HG02678 (cell line): ENCODE measurements around the gene ECHDC1.
"Not testable (repeated sequence)": the region's sequence is repeated elsewhere in the genome, so short reads cannot be mapped to it uniquely, and the experiment has no call there.

ENCODE experiments used
- ATAC-seq: cut with Tn5 transposase; IDR thresholded peaks from one replicate; pipeline ENCODE4 v1.9.1; 2021; ENCODE audit warnings: mild to moderate bottlenecking, moderate library complexity; ENCODE audit not compliant: unreplicated experiment

The ECHDC1 gene, protein sequence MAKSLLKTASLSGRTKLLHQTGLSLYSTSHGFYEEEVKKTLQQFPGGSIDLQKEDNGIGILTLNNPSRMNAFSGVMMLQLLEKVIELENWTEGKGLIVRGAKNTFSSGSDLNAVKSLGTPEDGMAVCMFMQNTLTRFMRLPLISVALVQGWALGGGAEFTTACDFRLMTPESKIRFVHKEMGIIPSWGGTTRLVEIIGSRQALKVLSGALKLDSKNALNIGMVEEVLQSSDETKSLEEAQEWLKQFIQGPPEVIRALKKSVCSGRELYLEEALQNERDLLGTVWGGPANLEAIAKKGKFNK

GRCh38 chr6:127342946-127343808 lies at the start of gene ECHDC1:
TSS of gene ECHDC1 (minus strand) at chr6:127343609. CDS start at chr6:127331028, 12,581 bp downstream.
- ATAC-seq, result peak; percentile 75

DNA sequence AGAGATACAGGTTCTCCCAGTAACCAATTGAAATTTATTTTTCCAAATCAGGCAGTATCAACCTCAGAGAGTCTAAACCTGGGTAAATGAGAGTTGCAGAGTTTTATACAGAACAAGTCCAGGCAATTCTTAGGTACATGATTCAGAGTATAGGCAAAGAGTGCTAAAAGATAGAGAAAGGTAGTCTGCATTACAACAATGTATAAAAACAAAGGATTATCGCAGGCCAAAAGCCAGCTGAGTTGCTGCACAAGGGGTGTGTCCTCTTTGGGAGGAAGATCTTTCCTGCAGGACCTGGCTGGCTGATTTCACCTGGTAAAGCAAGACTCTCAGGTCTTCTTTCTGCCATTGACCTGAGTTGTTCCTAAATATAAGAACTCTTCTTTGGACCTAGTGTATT lies 48.9 kb upstream of the ECHDC1 start:
- no peak for ATAC-seq

GRCh38 chr6:127391094-127391953 lies 47.9 kb upstream of the ECHDC1 start:
- no peak for ATAC-seq

GRCh38 chr6:127389706-127390105 lies 46.3 kb upstream of the ECHDC1 start:
- no peak for ATAC-seq

DNA sequence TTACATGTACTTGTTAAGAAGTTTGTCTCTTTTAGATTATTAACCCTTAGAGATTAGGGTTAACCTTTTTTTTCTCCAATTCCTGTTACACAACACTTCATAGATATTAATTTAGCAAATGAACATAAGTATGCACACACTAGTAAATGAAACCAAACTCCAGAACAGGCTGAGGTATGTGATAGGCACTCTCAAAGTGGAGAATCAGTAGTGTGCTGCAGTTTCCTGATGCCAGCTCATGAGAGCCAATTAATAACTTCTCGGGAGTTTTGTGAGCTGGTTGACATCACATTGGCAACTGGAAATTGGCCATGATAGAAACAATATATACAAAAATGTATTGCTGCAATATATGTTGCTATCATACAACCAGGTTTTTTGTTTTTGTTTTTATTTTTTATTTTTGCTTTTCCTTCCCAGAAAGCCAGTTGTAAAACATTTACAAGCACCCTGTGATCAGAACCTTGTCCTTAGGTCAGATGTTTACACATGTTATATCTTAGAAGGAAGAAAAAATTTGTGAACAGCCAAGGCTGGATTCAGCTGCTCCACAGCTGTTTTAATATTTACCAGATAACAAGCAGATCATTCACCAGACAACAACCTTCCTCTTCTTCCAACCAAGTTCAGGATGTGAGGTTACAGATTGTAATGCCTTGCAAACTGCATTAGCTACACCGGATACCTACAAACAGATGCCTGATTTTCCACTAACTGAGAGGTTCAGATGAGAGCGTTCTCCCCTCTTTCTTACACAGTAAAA lies 42.4 kb upstream of the ECHDC1 start:
- ATAC-seq, result no peak

GRCh38 chr6:127384848-127385247 lies 41.4 kb upstream of the ECHDC1 start:
- ATAC-seq, result not testable (repeated sequence)

- ATAC-seq, result no peak
Measured at GRCh38 chr6:127383988-127384387, 40.6 kb upstream of the ECHDC1 start.

DNA sequence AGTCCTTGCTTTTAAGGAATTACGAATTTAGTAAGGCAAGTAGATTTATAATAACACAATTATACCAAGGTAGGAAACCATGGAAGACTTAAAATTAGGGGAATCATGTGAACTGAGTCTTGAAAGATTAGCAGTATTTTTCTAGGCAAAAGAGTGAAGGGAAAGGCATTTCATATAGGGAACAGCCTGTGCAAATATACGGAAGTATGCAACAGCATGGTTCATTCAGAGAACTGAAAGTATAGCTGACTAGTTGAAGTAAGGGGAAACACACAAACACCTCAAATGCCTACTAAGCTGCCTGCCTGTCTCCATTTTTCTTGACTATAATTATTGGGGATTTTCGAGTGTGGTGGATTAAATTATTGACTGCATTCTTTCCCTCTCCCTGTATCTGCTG lies 39.0 kb upstream of the ECHDC1 start:
- no peak for ATAC-seq

GRCh38 chr6:127381384-127381783 lies 38.0 kb upstream of the ECHDC1 start:
- no peak for ATAC-seq

DNA sequence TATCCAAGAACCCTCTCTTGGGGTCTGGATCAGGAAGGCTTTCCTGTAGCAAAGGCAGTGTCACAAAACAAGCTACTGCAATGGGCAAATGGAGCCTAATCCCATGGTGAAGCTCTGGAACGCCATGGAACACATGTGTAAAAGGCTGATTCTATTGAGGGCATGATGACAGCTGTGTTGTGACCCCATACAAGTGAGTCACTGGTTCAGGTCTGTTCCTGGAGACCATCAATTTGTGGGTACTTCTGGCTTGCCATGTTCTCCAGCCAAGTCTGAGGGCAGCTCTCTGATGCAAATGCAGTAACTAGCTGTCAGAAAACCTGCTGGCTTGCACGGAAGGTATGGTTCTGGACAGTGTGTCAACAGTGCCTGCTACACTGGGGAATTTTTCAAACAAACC lies 33.3 kb upstream of the ECHDC1 start:
- ATAC-seq, result no peak

DNA sequence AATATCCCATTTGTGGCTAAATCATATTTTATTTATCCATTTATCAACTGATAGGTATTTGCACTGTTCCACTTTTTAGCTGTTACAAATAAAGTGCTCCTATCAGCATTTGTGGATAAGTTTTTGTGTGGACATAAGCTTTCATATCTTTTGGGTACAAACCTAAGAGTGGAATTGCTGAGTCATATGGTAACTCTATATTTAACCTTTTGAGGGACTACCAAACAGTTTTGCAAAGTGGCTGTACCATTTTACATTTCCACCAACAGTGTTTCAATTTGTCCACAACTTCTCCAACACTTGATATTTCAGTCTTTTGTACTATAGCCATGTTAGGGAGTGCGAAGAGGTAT lies 23.6 kb upstream of the ECHDC1 start:
- ATAC-seq, result no peak

GRCh38 chr6:127366282-127367022 lies 23.0 kb upstream of the ECHDC1 start:
- no peak for ATAC-seq

DNA sequence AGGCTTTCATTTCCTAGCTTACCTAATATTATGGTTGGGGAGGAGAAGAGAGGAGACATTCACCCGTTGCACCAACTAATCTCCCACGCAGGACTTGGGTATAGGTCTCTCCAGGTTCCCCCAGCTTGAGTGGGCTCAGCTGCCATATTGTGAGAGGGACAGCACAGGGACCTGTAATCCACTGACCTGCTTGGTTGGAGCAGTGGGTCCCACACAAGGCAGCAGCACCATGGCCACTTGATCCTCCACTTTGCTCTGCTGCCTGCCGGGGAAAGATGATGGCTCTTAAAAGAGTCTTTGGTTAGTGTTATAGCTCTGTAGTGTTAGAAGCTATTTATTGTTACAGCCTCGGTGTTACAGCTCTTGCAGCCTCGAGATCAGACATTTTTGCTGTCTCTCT lies 22.5 kb upstream of the ECHDC1 start:
- ATAC-seq, result no peak

GRCh38 chr6:127352524-127352923 lies 9.1 kb upstream of the ECHDC1 start:
- ATAC-seq, result no peak

DNA sequence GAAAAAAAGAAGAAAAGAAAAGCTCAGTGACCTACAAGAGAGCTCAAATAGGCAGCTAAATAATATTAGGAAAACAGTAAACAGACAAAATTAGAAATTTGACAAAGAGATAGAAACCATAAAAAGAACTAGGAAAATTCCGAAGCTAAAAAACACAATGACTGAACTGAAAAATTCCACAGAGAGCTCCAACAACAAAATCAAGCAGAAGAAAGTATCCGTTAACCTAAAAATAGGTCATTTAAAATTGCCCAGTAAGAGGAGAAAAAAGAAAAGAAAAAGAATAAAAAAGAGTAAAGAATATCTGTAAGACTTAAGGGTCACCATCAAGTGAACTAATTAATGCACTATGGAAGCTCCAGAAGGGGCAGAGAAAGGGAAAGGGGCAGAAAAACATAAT lies 6.6 kb upstream of the ECHDC1 start:
- no peak for ATAC-seq

DNA sequence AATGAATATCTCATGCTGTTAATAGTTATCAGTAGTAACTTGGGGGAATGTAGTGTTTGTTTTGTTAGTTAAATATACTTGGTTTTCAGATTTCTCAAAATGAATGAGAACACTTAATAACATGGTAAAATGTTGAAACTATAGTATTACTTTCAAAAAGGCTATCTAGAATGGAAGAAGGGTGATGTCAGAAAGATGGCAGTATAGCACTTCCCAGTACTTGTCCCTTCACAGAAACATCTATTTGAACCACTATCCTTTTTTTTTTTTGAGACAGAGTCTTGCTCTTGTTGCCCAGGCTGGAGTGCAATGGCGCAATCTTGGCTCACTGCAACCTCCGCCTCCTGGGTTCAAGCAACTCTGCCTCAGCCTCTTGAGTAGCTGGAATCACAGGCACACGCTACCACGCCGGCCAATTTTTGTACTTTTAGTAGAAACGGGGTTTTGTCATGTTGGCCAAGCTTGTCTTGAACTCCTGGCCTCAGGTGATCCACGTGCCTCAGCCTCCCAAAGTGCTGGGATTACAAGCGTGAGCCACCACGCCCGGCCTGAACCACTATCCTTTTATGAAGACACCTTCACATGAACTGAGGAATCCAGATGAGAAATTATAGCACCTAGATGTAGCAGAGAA lies 4.7 kb upstream of the ECHDC1 start:
- ATAC-seq, result no peak

GRCh38 chr6:127347178-127347577 lies 3.8 kb upstream of the ECHDC1 start:
- no peak for ATAC-seq

- ATAC-seq, result no peak
Measured at GRCh38 chr6:127345521-127345920, 2.1 kb upstream of the ECHDC1 start.
